ENCODE data around the gene ATXN7L2.

ATXN7L2 gene

GRCh38 chr1:109527846-109528695, 44.4 kb downstream of the ATXN7L2 start:
- no peak for DNase-seq

DNA sequence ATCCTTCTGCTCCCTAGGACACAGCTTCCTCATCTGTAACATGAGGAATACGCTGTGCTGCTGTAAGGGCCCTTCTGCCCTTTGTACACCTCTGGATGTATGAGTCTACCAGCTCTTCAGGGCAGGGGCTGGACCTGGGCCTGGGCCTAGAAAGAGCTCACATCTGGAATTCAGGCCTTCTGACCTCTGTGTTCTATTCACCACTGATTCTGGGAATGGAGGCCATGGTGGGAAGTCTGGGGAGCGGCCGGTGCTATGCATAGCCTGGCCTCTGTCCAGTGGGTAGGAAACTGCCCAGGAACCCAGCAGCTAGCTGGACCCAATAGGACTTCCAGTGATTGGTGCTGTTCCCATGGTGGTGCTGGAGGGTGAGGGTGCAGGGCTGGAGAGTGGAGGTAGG, 45.0 kb downstream of the ATXN7L2 start:
- DNase-seq = no peak

- DNase-seq = no peak
Observed at GRCh38 chr1:109529881-109530456, 46.3 kb downstream of the ATXN7L2 start.

- no peak for DNase-seq
Observed at GRCh38 chr1:109530457-109531087, 46.9 kb downstream of the ATXN7L2 start.

DNA sequence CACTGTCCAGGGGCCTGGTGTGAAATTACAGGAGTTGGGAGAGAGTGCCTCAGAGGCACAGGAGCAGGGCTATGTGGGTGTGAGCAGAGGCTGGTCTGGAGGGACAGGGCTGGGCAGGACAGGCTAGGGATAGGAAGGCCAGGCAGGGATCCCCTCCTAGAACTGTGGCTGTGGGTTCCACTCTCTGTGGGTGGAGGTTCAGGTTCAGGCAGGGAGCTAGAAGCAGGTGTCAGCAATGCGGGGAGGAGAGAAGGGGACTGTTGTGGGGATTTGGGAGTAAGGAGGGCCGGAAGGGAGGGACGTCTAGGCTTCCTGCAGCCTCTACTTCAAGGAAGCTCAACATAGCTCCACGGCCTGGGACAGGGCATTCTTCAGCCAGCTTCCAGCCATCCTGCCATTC, 47.7 kb downstream of the ATXN7L2 start:
- DNase-seq = no peak

DNA sequence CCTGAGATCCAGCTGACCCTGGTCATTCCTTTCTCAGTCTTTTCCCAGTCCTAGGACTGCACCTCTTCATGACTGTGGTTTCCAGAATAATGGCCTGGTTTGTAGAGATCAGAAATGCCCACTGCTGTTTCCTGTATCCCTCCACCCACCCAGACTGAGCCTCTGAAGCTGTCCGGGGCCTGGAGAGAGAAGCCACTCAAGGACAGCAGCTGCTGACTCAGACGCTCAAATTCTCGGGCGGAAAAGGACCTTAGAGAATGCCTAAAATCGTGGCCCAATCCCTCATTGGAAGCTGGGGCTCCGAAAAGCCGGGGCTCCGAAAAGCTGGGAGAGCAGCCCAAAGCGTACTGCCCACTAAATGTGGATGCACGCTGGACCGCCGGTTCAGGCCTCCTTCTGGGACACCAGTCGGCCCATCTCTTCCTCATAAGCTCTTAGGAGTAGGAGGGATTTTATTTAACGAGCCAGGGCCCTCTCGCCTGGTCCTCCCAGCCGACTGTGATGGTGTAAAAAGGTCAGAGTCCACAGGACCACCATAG, 48.2 kb downstream of the ATXN7L2 start:
- no peak for DNase-seq

DNA sequence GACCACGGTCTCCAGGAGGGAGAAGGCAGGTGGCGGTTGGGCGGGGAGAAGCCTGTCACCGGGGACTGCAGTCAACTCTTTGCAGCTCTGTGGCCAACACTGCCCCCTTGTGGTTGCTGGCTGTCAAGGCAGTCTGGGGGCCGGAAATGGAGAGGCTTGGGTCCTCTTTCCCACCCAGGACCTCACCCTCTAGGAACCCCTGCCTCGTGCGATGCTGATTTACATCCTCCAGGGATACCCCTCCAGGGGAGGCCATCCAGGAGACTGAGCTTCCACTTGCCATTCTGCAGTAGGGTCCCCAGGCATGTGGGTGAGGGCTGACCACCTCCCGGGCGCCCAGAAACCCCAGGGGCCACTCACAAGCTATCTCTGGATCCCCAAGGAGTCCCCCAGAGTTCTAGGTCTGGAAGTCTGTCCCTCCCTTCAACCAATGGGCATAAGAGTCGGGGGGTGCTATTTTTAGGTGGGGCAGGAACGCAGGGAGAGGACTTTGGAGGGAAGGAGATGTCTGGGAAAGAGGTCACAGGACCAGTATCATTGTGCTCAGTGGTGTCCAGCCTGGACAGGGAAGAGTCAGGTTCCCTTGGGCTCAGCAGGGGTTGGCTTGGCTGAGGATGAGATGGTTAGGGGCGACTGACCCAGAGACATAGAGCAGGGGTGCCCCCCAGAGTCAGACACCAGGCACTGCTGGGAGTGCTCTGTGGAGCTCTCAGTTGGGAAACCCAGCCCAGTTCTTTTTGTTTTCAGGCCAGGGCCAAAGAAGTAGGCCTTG, 48.8 kb downstream of the ATXN7L2 start:
- peak; percentile 71 for DNase-seq

DNA sequence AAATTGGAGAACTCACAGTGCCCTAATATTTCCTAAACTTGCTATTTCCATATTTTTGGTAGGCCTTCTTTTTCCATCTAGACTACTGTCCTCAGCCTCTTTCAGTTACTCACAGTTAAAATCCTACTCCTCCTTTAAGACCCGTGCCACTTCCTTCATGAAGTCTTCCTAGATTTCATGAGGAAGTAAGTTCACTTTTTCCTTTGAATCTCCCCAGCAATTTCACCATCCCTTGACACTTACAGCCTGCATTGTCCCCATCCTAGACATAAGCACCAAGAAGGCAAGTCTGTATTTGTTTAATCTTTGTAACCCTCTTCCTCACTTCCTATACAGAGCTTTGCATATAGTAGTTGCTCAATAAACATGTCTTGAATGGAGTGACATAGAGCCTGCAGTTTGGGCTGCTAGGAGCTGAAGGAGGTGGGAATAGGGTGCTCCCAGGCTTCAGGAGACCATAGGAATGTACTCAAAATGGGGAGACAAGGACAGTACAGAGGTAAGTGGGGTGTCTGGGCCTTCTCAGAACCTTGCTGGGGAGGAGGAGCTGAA, 50.7 kb downstream of the ATXN7L2 start:
- no peak for DNase-seq

DNA sequence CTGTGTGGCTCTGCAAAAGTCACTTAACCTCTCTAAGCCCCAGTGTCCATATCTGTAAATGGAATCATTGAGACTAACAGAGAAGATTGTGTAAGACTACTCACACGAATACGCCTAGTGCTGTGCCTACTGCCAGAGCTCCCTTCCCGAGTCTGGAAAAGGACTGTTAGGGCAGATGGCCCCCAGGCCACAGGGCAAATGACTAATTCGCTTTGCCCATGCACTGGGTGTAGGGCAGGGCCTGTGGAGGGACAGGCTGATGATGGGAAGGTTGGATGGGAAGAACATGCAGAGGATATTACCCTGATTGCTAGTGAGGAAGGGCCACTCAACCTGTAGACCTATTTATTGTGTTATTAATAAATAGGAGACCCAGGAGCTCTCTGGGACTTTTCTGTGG, 51.8 kb downstream of the ATXN7L2 start:
- DNase-seq = no peak

GRCh38 chr1:109535971-109536491, 52.3 kb downstream of the ATXN7L2 start:
- no peak for DNase-seq

DNA sequence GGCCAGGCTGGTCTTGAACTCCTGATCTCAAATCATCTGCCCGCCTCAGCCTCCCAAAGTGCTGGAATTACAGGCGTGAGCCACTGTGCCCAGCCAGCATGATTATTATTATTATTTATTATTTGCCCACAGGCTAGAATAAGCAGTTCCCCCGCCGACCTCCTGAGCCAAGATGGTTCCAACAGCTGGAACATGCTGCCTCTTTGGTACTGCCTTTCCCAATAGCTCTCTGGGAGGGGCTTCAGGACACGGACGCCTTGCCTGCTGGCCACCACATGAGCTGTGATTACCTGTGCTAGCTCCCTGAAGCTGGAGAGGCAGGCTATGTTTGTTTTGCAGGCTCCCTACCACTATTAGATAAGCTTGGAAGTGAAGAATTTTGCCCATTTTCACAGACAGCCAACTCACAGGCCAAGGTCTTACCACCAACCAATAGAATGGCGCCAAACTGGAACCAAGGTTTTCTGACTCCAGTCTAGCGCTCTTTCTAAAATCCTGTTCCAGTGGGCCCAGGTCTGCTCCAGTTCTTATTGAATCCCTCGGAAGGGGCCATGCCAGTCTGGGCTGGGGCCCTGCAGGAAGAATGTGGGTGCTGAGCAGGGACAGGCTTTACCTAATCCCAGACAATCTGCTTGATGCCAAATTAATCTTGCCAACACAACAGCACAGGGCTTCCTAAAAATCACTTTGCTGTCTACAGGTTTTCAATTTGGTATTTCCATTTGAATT, 53.9 kb downstream of the ATXN7L2 start:
- DNase-seq = no peak

GRCh38 chr1:109538827-109539555, 55.3 kb downstream of the ATXN7L2 start:
- DNase-seq = no peak

GRCh38 chr1:109539676-109540075, 56.0 kb downstream of the ATXN7L2 start, which contains the start of gene GPR61:
TSS of gene GPR61 (plus strand) at chr1:109539872. CDS start at chr1:109543023, 3,151 bp downstream.
- DNase-seq = no peak

GRCh38 chr1:109541102-109541501, 57.4 kb downstream of the ATXN7L2 start:
- no peak for DNase-seq
